ENCODE results near the gene TMCO4.

The TMCO4 gene

DNA sequence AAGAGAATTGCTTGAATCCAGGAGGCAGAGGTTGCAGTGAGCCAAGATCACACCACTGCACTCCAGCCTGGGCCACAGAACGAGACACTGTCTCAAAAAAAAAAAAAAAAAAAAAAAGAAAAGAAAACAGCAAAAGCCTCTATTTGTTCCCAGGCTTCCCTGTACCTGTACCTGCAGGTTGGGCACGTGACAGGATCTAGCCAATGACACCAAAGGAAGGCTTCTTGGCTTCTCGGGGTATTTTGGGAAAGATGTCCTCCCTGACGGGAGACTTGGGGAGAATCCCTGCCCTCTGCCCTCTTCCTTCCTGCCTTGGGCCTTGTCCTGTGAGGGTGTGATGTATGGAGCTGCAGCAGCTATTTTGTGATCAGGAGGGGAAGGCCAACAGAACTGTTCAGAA, 22.8 kb downstream of the TMCO4 start:
- TF ChIP-seq, protein P1, sequence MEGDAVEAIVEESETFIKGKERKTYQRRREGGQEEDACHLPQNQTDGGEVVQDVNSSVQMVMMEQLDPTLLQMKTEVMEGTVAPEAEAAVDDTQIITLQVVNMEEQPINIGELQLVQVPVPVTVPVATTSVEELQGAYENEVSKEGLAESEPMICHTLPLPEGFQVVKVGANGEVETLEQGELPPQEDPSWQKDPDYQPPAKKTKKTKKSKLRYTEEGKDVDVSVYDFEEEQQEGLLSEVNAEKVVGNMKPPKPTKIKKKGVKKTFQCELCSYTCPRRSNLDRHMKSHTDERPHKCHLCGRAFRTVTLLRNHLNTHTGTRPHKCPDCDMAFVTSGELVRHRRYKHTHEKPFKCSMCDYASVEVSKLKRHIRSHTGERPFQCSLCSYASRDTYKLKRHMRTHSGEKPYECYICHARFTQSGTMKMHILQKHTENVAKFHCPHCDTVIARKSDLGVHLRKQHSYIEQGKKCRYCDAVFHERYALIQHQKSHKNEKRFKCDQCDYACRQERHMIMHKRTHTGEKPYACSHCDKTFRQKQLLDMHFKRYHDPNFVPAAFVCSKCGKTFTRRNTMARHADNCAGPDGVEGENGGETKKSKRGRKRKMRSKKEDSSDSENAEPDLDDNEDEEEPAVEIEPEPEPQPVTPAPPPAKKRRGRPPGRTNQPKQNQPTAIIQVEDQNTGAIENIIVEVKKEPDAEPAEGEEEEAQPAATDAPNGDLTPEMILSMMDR (conservative IDR thresholded peaks at IDR 0.05; ENCODE audit: low read depth), result no peak
- CTCF ChIA-PET, result interaction anchor here (0.6 kb wide), 2 partner anchors 62 to 604 kb away, joined by 4 to 5 read pairs; no protein-coding TSS in a partner anchor
- DNase-seq (ENCODE audit: low spot score), result no peak
- H3K27ac ChIP-seq, result no peak overlapping the region
- POLR2A ChIA-PET (ENCODE audit: low non-redundant PET), result no interaction called here

DNA sequence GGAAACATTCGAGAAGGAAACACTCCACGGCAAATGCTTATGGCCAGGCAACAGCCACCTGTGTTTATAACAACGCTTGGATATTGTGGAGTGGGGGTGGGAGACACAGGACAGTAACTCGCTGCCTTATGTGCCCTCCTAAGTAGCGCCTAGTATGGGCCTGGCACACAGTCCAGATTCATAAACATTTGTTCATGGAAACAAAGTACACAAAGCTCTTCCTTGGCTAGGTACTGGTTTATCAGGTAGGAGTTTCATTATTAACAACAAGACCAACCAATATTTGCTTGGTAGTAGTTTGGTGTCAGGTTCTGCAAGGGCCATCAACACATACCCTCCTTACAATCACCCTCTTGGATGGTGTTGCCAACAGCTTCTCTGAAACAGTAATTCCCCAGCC, 23.4 kb downstream of the TMCO4 start:
- no peak overlapping the region for H3K27ac ChIP-seq
- ChIA-PET POLR2A (ENCODE audit: low non-redundant PET) (no interaction called here), CTCF (no interaction called here)
- TF ChIP-seq, protein P1 (conservative IDR thresholded peaks at IDR 0.05; ENCODE audit: low read depth), result no peak
- no peak for DNase-seq (ENCODE audit: low spot score)

GRCh38 chr1:19775831-19776230, 23.9 kb downstream of the TMCO4 start:
- CTCF ChIA-PET, result interaction anchor here (0.7 kb wide), 1 partner anchor 48 kb away, joined by 4 read pairs; no protein-coding TSS in a partner anchor
- DNase-seq (ENCODE audit: low spot score), result no peak
- no peak overlapping the region for H3K27ac ChIP-seq
- TF ChIP-seq, protein P1 (conservative IDR thresholded peaks at IDR 0.05; ENCODE audit: low read depth), result no peak
- POLR2A ChIA-PET (ENCODE audit: low non-redundant PET), result no interaction called here

DNA sequence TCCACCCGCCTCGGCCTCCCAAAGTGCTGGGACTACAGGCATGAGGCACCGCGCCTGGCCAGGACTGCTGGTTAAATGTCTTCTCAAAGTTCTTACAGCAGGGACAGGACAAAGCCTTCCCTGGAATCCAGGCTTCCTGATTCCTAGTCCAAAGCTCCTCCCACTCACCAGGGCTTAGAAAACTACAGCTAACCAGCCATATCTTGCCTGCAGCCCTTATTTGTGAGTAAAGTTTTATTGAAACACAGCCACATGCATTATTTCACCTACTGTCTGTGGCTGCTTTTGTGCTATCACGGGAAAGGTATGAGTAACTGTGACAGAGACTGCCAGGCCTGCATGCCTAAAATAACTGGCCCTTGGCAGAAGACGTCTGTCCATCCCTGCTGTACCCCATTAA, 24.4 kb downstream of the TMCO4 start:
- CTCF ChIA-PET, result interaction anchor here (0.7 kb wide), 1 partner anchor 49 kb away, joined by 4 read pairs; no protein-coding TSS in a partner anchor
- POLR2A ChIA-PET (ENCODE audit: low non-redundant PET), result no interaction called here
- H3K27ac ChIP-seq, result no peak overlapping the region
- TF ChIP-seq, protein P1 (conservative IDR thresholded peaks at IDR 0.05; ENCODE audit: low read depth), result no peak
- DNase-seq (ENCODE audit: low spot score), result no peak

GRCh38 chr1:19774180-19774785, 25.4 kb downstream of the TMCO4 start:
- ChIA-PET POLR2A (ENCODE audit: low non-redundant PET) (no interaction called here), CTCF (no interaction called here)
- TF ChIP-seq, protein P1 (conservative IDR thresholded peaks at IDR 0.05; ENCODE audit: low read depth), result no peak
- no peak for DNase-seq (ENCODE audit: low spot score)
- H3K27ac ChIP-seq, result no peak overlapping the region

DNA sequence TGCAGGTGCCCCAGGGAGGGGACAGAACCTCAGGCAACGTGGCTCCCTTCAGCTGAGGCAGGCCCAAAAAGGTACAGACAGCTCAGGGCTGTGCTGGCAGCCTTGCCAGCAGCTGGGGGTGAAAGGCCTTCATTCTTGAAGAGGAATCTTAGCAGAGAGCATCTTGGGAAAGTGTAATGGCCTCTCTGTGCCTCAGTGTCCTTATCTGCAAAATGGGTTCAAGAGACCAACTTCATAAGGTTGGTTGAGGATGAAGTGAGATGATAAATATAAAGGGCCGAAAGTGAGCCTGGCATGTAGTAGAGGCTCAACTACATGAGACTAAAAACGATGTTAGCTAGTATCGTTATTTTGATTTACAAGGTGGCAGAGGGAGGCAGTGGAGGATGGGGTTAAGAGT, 26.2 kb downstream of the TMCO4 start:
- TF ChIP-seq, protein P1 (conservative IDR thresholded peaks at IDR 0.05; ENCODE audit: low read depth), result no peak
- H3K27ac ChIP-seq, result no peak overlapping the region
- CTCF ChIA-PET, result interaction anchor here (0.6 kb wide), 1 partner anchor 111 kb away, joined by 3 read pairs; no protein-coding TSS in a partner anchor

More for the DNA sequence above, 26.2 kb downstream of the TMCO4 start:
- POLR2A ChIA-PET (ENCODE audit: low non-redundant PET), result no interaction called here
- DNase-seq (ENCODE audit: low spot score), result no peak
